Head of caudate nucleus (tissue), 42 donors: ENCODE results near the gene GIMAP2.

ENCODE experiments used
- DNase-seq, 42 donors: peaks; one replicate each; pipeline versions ENCODE4 v3.0.0 to v3.0.0-alpha.2; 2020 to 2021; ENCODE audit warnings: mixed read lengths in 7 of 42
- intact Hi-C: fragments of 100-400 bp; cut with DNase I; formaldehyde crosslinking; loops from one replicate; pipeline ENCODE4 v1.15.0; 2022

Gene GIMAP2

GRCh38 chr7:150723467-150723866 is 38.0 kb downstream of the GIMAP2 start:
- intact Hi-C loops = no loop called here
- no peak for DNase-seq

GRCh38 chr7:150727381-150727780 is 41.9 kb downstream of the GIMAP2 start:
- DNase-seq = no peak
- intact Hi-C loops = no loop called here

GRCh38 chr7:150728011-150728410 is 42.5 kb downstream of the GIMAP2 start:
- DNase-seq = no peak
- intact Hi-C loops = no loop called here

- no peak for DNase-seq
- intact Hi-C loops = no loop called here
Observed at GRCh38 chr7:150728609-150729008, 43.1 kb downstream of the GIMAP2 start.

GRCh38 chr7:150731916-150732315 is 46.4 kb downstream of the GIMAP2 start:
- intact Hi-C loops = no loop called here

GRCh38 chr7:150732786-150733481 is 47.4 kb downstream of the GIMAP2 start:
- peak in 1 of 42 donors; percentile 3 for DNase-seq
- intact Hi-C loops = no loop called here

More at GRCh38 chr7:150731916-150732315, 46.4 kb downstream of the GIMAP2 start:
- peak in 2 of 42 donors; percentile 12 to 24 for DNase-seq

GRCh38 chr7:150733482-150734095 is 48.1 kb downstream of the GIMAP2 start:
- intact Hi-C loops = no loop called here
- DNase-seq = peak in 1 of 42 donors; percentile 26

- DNase-seq = peak in 1 of 42 donors; percentile 9
- intact Hi-C loops = no loop called here
Observed at GRCh38 chr7:150734254-150734653, 48.7 kb downstream of the GIMAP2 start.

- intact Hi-C loops = no loop called here
- peak in 1 of 42 donors; percentile 14 for DNase-seq
Observed at GRCh38 chr7:150735596-150736358, 50.3 kb downstream of the GIMAP2 start.

GRCh38 chr7:150736864-150737263 is 51.4 kb downstream of the GIMAP2 start:
- DNase-seq = no peak
- intact Hi-C loops = no loop called here

GRCh38 chr7:150737265-150738055 is 52.0 kb downstream of the GIMAP2 start, which contains the start of gene GIMAP5:
TSS of gene GIMAP5 (plus strand) at chr7:150737418. CDS start at chr7:150740885, 3,467 bp downstream.
- peak in 1 of 42 donors; percentile 46 for DNase-seq
- intact Hi-C loops = no loop called here

GRCh38 chr7:150738092-150738491 is 52.6 kb downstream of the GIMAP2 start:
- DNase-seq = peak in 1 of 42 donors; percentile 35
- intact Hi-C loops = no loop called here

- DNase-seq = peak in 1 of 42 donors; percentile 13
- intact Hi-C loops = no loop called here
Observed at GRCh38 chr7:150738591-150739001, 53.1 kb downstream of the GIMAP2 start.

- intact Hi-C loops = no loop called here
- peak in 1 of 42 donors; percentile 16 for DNase-seq
Observed at GRCh38 chr7:150739033-150739432, 53.5 kb downstream of the GIMAP2 start.

- DNase-seq = peak in 1 of 42 donors; percentile 38
- intact Hi-C loops = no loop called here
Observed at GRCh38 chr7:150740053-150740452, 54.5 kb downstream of the GIMAP2 start.

- DNase-seq = no peak
- intact Hi-C loops = no loop called here
Observed at GRCh38 chr7:150742286-150742968, 56.9 kb downstream of the GIMAP2 start.
